OCI-LY1 (cell line): Measurements from ENCODE around the gene NALF2.

Experiments used
- H2AFZ ChIP-seq: fragments of 200-600 bp; sonication (generic), shearing (Covaris generic); 2 replicates; pipeline ENCODE4 v1.6.0; 2014; ENCODE audit warnings: antibody characterized with exemption, mild to moderate bottlenecking, low read length
- H3F3A ChIP-seq: fragments of 200-600 bp; sonication (generic), shearing (Covaris generic); 2 replicates; pipeline ENCODE4 v1.6.0; 2014; ENCODE audit warnings: mild to moderate bottlenecking, antibody characterized with exemption, low read length, moderate library complexity; ENCODE audit not compliant: insufficient read depth
- H3K27ac ChIP-seq: fragments of 200-600 bp; sonication (generic); 2 replicates; pipeline ENCODE4 v1.5.1; 2014; ENCODE audit warnings: low read length, mixed run types, mild to moderate bottlenecking, low read depth; ENCODE audit not compliant: poor library complexity, severe bottlenecking
- H3K27me3 ChIP-seq: fragments of 200-600 bp; sonication (generic); 2 replicates; pipeline ENCODE4 v1.6.0; 2014; ENCODE audit warnings: antibody characterized with exemption, mild to moderate bottlenecking, low read length, moderate library complexity; ENCODE audit not compliant: insufficient read depth
- H3K36me3 ChIP-seq: fragments of 200-600 bp; sonication (generic); 2 replicates; pipeline ENCODE4 v1.6.1; 2014; ENCODE audit warnings: mild to moderate bottlenecking, antibody characterized with exemption, low read length, moderate library complexity, mixed read lengths; ENCODE audit not compliant: insufficient read depth
- H3K4me1 ChIP-seq: fragments of 200-600 bp; sonication (generic); 2 replicates; pipeline ENCODE4 v1.5.1; 2014; ENCODE audit warnings: mild to moderate bottlenecking, low read length, moderate library complexity; ENCODE audit not compliant: insufficient read depth, severe bottlenecking
- H3K4me2 ChIP-seq: fragments of 200-600 bp; sonication (generic), shearing (Covaris generic); 2 replicates; pipeline ENCODE4 v1.6.1; 2014; ENCODE audit warnings: low read length
- H3K4me3 ChIP-seq: fragments of 200-600 bp; sonication (generic); 2 replicates; pipeline ENCODE4 v1.5.1; 2014; ENCODE audit warnings: low read length, low read depth, mild to moderate bottlenecking, mixed read lengths; ENCODE audit not compliant: poor library complexity, severe bottlenecking
- H3K79me2 ChIP-seq: fragments of 200-600 bp; shearing (Covaris generic); 2 replicates; pipeline ENCODE4 v1.6.1; 2016; ENCODE audit warnings: mixed run types, low read length, mixed read lengths; ENCODE audit not compliant: insufficient read depth
- H3K9ac ChIP-seq: fragments of 200-600 bp; sonication (generic), shearing (Covaris generic); 2 replicates; pipeline ENCODE4 v1.6.1; 2014; ENCODE audit warnings: mild to moderate bottlenecking, low read length, mixed read lengths
- H3K9me2 ChIP-seq: fragments of 200-600 bp; sonication (generic), shearing (Covaris generic); 2 replicates; pipeline ENCODE4 v1.6.1; 2014; ENCODE audit warnings: low read depth, mild to moderate bottlenecking, low read length, mixed read lengths
- H3K9me3 ChIP-seq: fragments of 200-600 bp; shearing (Covaris generic); 2 replicates; pipeline ENCODE4 v1.6.1; 2014; ENCODE audit warnings: low read length, mixed read lengths
- H4K20me1 ChIP-seq: fragments of 200-600 bp; sonication (generic), shearing (Covaris generic); 2 replicates; pipeline ENCODE4 v1.6.0; 2016; ENCODE audit warnings: mild to moderate bottlenecking, low read length; ENCODE audit not compliant: insufficient read depth
- EZH2 ChIP-seq: fragments of 200-600 bp; sonication (generic), shearing (Covaris generic); IDR thresholded peaks from 2 replicates; pipeline ENCODE4 v1.8.0; 2017; ENCODE audit warnings: borderline replicate concordance, mixed run types, mild to moderate bottlenecking, antibody characterized with exemption, low read length, moderate library complexity, mixed read lengths
- TF ChIP-seq, protein P1 (sequence below): fragments of 200-600 bp; sonication (generic), shearing (Covaris generic); IDR thresholded peaks from 2 replicates; pipeline ENCODE4 v1.5.1; 2017; ENCODE audit warnings: mild to moderate bottlenecking, antibody characterized with exemption, low read length, moderate library complexity, mixed read lengths

NALF2 gene

GRCh38 chrX:69503782-69504625 is at the start of gene NALF2:
TSS of gene NALF2 (plus strand) at chrX:69504326. CDS start at chrX:69505283, 957 bp downstream.
- H3K4me3 ChIP-seq, result no peak within 1 kb of the TSS
- H3K27ac ChIP-seq, result no peak within 1 kb of the TSS
- H3K9me2 ChIP-seq, result no peaks in the 10 kb centered on the region
- no peaks in the 10 kb centered on the region for H3K27me3 ChIP-seq
- H3K4me2 ChIP-seq, result no peak within 1 kb of the TSS
- no peaks in the 10 kb centered on the region for H3K4me1 ChIP-seq
- TF ChIP-seq, protein P1, sequence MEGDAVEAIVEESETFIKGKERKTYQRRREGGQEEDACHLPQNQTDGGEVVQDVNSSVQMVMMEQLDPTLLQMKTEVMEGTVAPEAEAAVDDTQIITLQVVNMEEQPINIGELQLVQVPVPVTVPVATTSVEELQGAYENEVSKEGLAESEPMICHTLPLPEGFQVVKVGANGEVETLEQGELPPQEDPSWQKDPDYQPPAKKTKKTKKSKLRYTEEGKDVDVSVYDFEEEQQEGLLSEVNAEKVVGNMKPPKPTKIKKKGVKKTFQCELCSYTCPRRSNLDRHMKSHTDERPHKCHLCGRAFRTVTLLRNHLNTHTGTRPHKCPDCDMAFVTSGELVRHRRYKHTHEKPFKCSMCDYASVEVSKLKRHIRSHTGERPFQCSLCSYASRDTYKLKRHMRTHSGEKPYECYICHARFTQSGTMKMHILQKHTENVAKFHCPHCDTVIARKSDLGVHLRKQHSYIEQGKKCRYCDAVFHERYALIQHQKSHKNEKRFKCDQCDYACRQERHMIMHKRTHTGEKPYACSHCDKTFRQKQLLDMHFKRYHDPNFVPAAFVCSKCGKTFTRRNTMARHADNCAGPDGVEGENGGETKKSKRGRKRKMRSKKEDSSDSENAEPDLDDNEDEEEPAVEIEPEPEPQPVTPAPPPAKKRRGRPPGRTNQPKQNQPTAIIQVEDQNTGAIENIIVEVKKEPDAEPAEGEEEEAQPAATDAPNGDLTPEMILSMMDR, result no peak
- no peak for TF ChIP-seq EZH2
- no peaks in the 10 kb centered on the region for H3K79me2 ChIP-seq
- H3K36me3 ChIP-seq, result no peaks in the 10 kb centered on the region
- no peaks in the 10 kb centered on the region for H3F3A ChIP-seq
- no peak within 1 kb of the TSS for H3K9ac ChIP-seq
- H2AFZ ChIP-seq, result no peak within 1 kb of the TSS
- H4K20me1 ChIP-seq, result no peaks in the 10 kb centered on the region
- H3K9me3 ChIP-seq, result no peaks in the 10 kb centered on the region

DNA sequence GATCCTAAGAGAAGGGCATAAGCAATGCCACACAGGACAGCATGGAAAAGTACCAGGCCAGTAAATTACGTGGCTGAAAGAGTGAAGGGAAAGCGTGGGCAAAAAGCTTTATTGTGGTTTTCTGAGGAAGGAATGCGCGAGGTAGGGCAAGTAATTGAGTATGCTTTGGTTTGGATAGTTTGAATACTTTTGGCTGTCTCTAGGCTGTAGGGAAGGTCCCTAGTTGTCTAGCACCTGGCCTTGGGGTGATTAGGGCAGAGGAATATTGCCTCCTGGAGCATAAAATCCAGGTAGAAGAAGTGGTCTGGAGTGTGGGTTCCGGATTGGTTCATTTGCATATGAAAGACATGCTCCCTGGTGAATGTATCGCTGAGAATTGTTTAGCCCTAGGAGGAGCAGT is 46.4 kb upstream of the NALF2 start:
- H3K4me1 ChIP-seq, result no peaks in the 10 kb centered on the region
- H3F3A ChIP-seq, result no peaks in the 10 kb centered on the region
- H4K20me1 ChIP-seq, result no peaks in the 10 kb centered on the region
- no peaks in the 10 kb centered on the region for H3K79me2 ChIP-seq
- no peak overlapping the region for H3K4me3 ChIP-seq
- TF ChIP-seq EZH2, result no peak
- TF ChIP-seq, protein P1, result no peak
- no peak overlapping the region for H3K9ac ChIP-seq
- no peak overlapping the region for H3K4me2 ChIP-seq
- H3K9me3 ChIP-seq, result no peaks in the 10 kb centered on the region
- no peaks in the 10 kb centered on the region for H3K27me3 ChIP-seq
- no peak overlapping the region for H3K27ac ChIP-seq
- H2AFZ ChIP-seq, result no peak overlapping the region
- no peaks in the 10 kb centered on the region for H3K36me3 ChIP-seq
- no peaks in the 10 kb centered on the region for H3K9me2 ChIP-seq

DNA sequence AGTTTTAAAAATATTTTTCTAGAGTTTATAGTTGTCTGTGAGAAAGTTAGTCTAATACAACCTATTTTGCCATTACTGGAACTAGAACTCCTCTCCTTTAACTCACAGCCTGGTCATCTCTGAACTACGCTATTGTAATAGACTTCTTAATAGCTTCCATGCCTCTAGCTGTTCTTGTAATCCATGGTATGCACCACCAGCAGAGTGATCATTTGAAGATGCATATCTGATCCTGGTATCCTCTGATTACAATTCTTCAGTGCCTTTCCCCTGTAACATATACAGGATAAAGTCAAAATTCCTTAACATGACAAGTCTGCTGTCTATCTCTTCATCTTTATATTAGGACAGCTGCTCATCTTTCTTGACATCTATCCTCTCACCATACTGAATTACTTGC is 37.6 kb upstream of the NALF2 start:
- H3F3A ChIP-seq, result no peaks in the 10 kb centered on the region
- no peak overlapping the region for H2AFZ ChIP-seq
- no peaks in the 10 kb centered on the region for H3K79me2 ChIP-seq
- H3K36me3 ChIP-seq, result no peaks in the 10 kb centered on the region
- H3K9me3 ChIP-seq, result no peaks in the 10 kb centered on the region
- H3K27ac ChIP-seq, result no peak overlapping the region
- no peak overlapping the region for H3K4me3 ChIP-seq
- no peak overlapping the region for H3K9ac ChIP-seq
- no peaks in the 10 kb centered on the region for H4K20me1 ChIP-seq
- no peak overlapping the region for H3K4me2 ChIP-seq
- no peaks in the 10 kb centered on the region for H3K27me3 ChIP-seq
- H3K9me2 ChIP-seq, result no peaks in the 10 kb centered on the region
- H3K4me1 ChIP-seq, result no peaks in the 10 kb centered on the region
- TF ChIP-seq EZH2, result no peak
- TF ChIP-seq, protein P1, result no peak
